B cell (primary cell): ENCODE data around the gene PRDM2.

ENCODE experiments used
- CTCF ChIP-seq: fragments of 200-600 bp; IDR thresholded peaks from one replicate; pipeline ENCODE4 v1.8.0; 2022; ENCODE audit warnings: antibody characterized with exemption, mild to moderate bottlenecking
- EZH2 ChIP-seq: IDR thresholded peaks from 2 replicates; pipeline ENCODE4 v1.6.1; 2012; ENCODE audit warnings: borderline replicate concordance, low read depth, mild to moderate bottlenecking, moderate library complexity, low read length; ENCODE audit not compliant: insufficient read depth, poor library complexity, severe bottlenecking

- TF ChIP-seq EZH2 (no peak), CTCF (no peak)
Observed at GRCh38 chr1:13830616-13831280, 130.8 kb downstream of the PRDM2 start.
